HG02610 (cell line): ENCODE measurements around the gene MKLN1.
"Not testable (repeated sequence)": the region's sequence is repeated elsewhere in the genome, so short reads cannot be mapped to it uniquely, and the experiment has no call there.

Source experiments
- ATAC-seq: cut with Tn5 transposase; IDR thresholded peaks from one replicate; pipeline ENCODE4 v1.9.1; 2021; ENCODE audit warnings: mild to moderate bottlenecking, moderate library complexity; ENCODE audit not compliant: unreplicated experiment

MKLN1 gene

DNA sequence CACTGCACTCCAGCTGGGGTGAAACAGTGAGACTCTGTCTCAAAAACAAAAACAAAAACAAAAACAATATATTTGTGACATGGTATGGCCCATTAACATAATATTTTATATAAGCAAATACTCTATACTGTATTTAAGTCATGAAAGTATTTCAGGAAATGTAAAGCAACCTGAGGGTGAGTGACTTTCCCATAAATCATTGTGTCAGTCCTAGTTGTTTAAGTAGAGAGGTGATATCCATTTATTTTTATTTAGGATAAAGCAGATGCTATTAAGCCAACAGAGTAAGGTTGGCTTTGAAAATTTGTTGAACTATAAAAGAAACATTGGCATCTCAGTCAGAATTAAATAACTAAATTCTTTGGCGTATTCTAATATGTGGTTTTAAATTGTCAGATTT, 60.5 kb downstream of the MKLN1 start:
- ATAC-seq: no peak

- no peak for ATAC-seq
Observed at GRCh38 chr7:131390275-131390674, 62.6 kb downstream of the MKLN1 start.

GRCh38 chr7:131391145-131391544, 63.5 kb downstream of the MKLN1 start:
- ATAC-seq: no peak

DNA sequence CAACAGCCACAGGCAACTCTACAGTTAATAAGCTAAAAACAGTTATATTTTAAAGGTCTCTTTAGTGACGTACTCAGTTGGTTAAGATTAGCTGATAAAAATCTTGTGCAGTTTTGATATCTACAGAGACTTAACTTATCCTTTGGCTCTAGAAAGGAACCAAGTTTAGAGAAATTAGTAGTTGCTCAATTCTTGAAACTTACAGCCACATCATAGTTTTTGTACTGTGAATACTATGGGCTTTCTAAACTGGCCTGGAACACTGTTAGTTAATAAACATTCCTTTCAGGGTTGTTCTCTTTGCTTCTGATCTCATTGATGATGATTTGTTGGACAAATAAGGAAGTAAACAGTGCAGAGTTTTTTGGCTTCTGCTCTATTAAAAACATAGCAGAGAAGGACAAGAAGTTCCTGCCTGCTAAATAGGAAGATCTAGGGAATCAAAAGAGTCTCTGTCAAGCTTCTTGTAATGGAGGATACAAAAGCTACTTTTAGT, 73.1 kb downstream of the MKLN1 start:
- ATAC-seq: no peak

DNA sequence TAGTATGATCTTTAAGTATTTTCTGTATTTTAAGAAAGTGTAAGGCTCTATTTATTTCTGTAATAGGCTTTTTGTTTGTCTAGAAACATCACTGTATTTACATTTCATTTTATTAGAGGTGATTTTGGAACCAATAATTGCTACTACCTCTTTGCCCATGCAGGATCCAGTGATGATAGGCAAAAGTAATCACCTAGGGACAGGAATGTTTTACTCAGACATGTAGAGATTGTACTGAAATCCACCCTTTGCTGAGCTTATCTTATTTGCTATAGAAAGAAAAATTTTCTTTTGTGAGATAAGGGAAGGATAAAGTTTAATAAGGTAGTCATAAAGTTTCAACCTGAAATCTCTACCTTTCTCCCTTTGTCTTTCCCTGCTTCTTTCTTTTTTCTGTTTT, 73.5 kb downstream of the MKLN1 start:
- ATAC-seq: no peak

DNA sequence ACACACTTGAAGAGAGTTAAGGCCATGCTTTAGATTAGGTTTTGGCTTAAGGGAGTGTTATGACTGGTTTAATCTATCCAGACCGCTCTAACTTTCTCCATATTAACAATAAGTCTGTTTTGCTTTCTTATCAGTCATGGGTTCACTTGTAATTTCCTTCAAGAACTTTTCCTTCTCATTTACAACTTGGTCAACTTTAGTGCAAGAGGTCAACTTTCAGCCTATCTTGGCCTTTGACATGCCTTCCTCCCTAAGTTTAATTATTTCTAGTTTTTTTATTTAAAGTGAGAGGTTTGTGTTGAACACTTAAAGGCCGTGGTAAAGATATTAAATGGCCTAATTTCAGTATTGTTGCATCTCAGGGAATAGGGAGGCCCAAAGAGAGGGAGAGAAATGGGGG, 75.6 kb downstream of the MKLN1 start:
- no peak for ATAC-seq

GRCh38 chr7:131404226-131404911, 76.7 kb downstream of the MKLN1 start:
- no peak for ATAC-seq

- ATAC-seq: no peak
Observed at GRCh38 chr7:131409129-131409766, 81.6 kb downstream of the MKLN1 start.

DNA sequence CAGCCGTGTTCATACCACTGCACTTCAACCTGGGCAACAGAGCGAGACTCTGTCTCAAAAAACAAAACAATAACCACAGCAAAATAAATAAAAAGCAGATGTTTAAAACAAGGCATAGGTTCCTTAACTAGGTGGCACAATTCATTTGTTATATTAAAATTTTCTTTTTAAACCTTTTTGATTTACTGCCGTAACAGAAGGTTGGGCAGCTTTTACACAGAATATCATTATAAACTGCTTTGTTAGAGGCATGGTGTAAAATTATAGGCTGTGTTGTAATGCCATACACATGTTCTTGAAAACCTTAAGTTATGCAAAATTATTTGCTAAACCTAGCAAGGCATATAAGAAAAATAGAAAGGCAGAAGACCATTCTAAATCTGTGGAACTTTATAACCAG, 84.4 kb downstream of the MKLN1 start:
- ATAC-seq: no peak

GRCh38 chr7:131413711-131414110, 86.0 kb downstream of the MKLN1 start:
- no peak for ATAC-seq

DNA sequence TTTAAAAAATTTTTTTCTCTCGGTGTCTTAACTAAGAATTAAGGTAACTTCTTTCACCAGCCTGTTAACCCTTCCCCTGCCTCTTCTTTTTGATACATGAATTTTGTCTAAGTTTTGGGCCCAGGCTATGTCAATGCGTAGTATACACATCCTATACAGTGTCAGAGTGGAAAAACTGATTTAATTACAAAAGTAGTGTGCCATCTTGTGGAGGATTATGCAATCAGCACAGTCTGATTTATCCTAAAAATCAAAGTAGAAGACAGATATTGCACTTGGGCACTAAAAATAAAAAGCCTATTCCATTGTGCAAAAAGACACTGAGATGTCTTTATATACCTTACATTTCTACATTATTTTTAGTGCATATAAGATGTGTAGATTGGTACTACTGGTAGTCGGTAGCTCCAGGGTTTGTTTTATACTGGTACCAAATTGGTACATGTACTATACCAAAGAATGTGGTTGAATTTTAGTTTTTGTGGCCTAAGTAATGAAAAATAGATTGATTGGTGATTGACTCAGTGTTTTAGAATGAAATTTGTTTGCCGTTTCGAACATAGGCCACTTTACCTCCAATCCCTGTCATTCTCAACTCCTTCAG, 96.6 kb downstream of the MKLN1 start:
- no peak for ATAC-seq

DNA sequence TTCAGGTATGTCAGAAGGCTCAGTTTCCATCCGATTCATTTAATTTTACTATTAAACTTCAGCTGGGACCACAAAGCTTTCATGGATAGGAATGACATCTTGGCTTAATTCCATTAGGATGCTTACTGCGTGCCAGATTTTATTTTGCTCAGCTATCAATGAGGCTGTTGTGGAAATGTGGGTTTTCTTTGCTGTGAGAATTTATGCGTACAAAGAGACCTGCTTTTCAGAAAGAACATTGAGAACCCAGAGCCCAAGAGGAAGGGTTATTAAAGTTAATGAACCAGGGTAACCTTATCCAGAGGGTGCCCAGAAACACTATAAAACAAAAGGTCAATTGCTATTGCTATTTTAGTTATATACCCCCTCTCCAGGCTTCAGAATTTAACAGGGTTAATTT, 98.3 kb downstream of the MKLN1 start:
- no peak for ATAC-seq

GRCh38 chr7:131430826-131431225, 103.2 kb downstream of the MKLN1 start:
- not testable (repeated sequence) for ATAC-seq

- no peak for ATAC-seq
Observed at GRCh38 chr7:131431289-131431688, 103.6 kb downstream of the MKLN1 start.

GRCh38 chr7:131431756-131432155, 104.1 kb downstream of the MKLN1 start:
- no peak for ATAC-seq

DNA sequence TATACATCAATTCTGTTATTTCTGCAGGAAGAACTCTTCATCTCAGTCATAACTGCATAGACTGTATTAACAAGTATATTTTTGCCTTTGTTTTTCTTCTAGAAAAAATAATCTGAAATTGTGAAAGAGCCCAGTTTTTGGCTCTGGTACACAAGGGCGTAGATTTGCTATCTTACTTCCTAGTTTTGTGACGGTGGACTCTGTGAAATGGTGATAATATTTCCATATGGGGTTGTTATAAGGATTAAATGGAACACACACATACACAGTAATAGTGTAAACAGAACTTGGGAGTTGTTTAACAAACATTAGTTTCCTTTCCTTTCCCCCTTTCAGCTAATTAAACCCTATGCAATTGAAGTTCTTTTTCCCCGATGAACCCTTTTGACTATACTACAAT, 108.7 kb downstream of the MKLN1 start:
- ATAC-seq: no peak

- no peak for ATAC-seq
Observed at GRCh38 chr7:131438969-131439368, 111.3 kb downstream of the MKLN1 start.

DNA sequence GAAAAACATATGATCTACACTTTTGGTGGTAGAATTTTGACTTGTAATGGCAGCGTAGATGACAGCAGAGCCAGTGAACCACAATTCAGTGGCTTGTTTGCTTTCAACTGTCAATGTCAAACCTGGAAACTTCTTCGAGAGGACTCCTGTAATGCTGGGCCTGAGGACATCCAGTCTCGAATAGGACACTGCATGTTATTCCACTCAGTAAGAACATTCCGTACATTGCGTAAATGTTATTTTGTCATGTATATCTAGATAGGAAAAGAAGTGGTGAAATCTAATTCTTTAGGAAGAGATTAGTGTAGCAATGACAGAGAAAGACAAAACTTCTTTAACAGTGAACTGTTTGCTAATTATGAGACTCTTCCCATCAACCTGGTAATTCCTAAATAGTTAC, 115.8 kb downstream of the MKLN1 start:
- no peak for ATAC-seq

DNA sequence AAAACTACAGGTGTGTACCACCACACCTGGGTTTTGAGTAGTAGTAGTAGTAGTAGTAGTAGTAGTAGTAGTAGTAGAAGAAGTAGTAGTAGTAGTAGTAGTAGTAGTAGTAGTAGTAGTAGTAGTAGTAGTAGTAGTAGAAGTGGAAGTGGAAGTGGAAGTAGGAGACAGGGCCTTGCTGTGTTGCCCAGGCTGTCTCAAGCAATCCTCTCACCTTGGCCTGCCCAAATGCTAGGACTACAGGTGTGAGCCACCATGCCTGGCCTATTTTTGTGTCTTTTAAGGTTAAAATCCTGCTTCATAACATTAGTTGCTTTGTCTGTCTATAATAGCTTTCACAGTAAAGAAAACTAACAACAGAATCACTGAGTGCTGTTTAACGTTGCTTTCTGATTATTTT, 117.0 kb downstream of the MKLN1 start:
- no peak for ATAC-seq

GRCh38 chr7:131449373-131449902, 121.8 kb downstream of the MKLN1 start:
- ATAC-seq: no peak

- no peak for ATAC-seq
Observed at GRCh38 chr7:131454498-131454897, 126.8 kb downstream of the MKLN1 start.

DNA sequence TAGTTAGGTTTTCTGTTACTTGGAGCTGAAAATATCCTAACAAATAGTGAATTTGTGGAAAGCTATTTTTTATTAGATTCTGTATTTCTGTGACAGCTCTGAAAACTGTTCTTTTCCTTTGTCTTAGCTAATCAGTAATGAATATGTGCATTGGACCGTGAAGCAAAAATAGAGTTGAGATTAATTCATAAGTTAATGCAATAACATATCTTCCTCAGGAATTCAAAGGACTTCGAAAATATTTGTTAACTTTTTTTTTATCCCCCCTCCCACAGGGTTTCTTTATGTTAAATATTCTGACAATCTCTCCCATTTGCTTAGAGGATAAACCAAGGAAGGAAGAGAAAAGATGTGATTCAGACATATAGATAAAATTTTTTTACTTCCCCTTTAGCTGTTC, 127.3 kb downstream of the MKLN1 start:
- no peak for ATAC-seq
